NCI-H2196 treated with DMSO at 0.1 percent for 48 hours (cell line): ENCODE measurements around the gene NUP133.
"Not testable (repeated sequence)": the region's sequence is repeated elsewhere in the genome, so short reads cannot be mapped to it uniquely, and the experiment has no call there.

Source experiments
- DNase-seq: peaks from one replicate; lab custom pipeline; 2025; ENCODE audit not compliant: unreplicated experiment; lab: John Stamatoyannopoulos, UW

NUP133 gene

DNA sequence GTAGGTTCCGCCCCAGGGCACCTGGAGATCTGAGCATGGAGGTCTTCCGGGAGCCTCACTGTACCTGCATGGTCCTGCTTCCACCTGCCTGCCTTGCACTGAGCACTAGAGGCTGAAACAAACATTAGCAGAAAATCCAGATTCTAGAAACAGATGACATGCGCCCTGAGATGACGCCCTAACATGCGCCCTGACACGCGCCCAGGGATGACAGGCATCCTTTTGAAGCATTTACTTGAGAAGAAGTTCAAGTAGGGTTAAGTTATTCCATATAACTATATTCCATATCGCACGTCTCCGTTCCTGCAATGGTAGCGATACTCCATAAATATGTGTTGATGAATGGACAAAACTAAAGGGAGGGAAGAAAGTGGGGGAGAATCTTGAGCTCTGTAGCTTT, 87.9 kb downstream of the NUP133 start:
- no peak for DNase-seq

GRCh38 chr1:229418586-229418985, 89.6 kb downstream of the NUP133 start:
- DNase-seq, result not testable (repeated sequence)

GRCh38 chr1:229412810-229413209, 95.3 kb downstream of the NUP133 start:
- not testable (repeated sequence) for DNase-seq

GRCh38 chr1:229412056-229412455, 96.1 kb downstream of the NUP133 start:
- no peak for DNase-seq

DNA sequence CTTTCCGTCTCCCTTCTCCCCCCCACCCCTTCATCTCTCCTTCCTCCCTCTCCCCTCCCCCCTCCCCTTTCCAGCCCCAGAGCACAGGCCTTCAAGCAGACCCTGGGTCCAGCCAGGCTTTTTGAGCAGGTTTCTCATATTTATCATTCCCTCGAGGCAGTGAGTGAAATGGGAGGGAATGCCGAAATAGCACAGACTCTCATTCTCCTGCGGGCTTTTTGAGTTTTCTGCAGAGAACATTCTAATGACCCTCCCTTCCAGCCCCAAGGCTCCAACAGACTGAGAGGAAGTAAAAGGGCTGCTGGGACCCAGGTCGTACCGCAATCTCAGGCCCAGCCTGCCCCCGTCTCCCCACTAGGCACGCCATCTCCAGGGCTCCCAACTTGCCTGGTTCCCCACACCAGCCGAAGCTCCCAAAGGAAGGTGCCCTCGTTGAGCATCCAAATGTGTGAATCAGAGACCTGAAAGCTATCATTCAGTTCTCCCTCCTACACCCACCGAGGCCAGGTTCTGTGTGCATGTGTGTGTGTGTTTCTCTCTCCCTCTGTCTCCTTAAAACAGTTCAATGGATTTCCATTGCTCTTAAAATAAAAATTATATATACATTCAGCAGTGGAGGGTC, 96.6 kb downstream of the NUP133 start:
- DNase-seq, result no peak

DNA sequence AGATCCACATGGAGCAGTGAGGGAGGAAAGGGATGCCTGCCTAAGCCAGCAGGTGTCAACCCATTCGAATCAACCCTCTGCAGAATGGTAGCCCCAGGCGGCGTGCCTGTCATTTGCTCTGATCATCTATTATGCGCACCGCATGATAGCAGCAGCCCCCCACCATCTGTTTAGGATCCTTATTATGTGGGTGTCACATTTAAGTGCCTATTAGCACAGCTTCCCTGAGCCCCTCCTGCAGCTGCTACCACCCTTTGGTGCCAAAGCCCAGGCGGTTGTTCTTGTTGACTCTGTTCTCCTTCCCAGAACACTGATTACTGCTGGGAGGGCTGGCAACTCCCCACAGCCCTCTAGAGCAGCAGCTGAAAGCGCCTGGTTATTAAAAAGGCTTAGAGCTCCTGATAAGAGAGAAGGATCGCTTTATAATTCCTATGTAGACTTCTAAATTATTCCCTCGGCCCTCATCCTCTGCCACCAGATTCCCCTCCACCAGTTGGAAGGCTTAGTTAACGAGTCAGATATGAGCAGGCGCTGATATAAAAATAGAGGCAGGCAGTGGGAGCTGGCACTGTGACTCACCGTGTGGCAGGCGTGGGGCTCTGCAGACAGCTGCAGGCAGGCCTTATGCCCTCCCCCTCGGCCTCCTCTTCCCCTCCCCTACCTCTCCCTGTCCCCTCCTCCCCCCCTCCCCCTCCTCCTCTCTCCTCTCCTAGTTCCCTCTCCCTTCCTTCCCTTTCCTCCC, 97.3 kb downstream of the NUP133 start:
- DNase-seq, result peak; percentile 75

- no peak for DNase-seq
Observed at GRCh38 chr1:229410370-229410691, 97.8 kb downstream of the NUP133 start.

- no peak for DNase-seq
Observed at GRCh38 chr1:229409616-229410369, 98.3 kb downstream of the NUP133 start.

DNA sequence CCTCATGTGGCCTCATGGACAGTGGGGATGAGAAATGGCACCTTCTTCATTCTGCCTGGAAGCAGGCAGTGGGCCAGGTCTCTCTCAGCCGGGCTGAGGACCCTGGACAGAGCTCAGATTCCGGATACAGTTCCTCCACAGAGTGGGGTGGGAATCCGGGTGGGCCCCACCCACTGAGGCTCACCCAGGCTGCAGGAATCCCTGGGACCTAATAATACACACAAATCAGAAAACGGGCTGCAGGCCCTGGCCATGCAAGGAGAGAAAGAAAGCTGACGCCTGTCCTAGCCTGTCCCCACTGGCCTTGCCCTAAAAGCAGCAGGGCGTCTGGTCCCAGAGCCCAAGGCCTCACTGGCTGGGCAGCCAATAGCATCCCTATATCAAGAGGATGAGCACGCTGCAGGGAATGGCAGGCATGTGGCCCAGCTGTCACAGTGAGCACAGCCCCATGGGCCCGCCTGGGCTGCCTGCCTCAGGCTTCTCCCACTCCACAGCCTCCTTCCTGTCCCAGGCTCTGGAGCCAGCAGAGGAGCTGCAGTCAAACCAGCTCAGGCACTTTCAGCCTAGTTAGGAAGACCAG, 99.6 kb downstream of the NUP133 start:
- DNase-seq, result no peak

DNA sequence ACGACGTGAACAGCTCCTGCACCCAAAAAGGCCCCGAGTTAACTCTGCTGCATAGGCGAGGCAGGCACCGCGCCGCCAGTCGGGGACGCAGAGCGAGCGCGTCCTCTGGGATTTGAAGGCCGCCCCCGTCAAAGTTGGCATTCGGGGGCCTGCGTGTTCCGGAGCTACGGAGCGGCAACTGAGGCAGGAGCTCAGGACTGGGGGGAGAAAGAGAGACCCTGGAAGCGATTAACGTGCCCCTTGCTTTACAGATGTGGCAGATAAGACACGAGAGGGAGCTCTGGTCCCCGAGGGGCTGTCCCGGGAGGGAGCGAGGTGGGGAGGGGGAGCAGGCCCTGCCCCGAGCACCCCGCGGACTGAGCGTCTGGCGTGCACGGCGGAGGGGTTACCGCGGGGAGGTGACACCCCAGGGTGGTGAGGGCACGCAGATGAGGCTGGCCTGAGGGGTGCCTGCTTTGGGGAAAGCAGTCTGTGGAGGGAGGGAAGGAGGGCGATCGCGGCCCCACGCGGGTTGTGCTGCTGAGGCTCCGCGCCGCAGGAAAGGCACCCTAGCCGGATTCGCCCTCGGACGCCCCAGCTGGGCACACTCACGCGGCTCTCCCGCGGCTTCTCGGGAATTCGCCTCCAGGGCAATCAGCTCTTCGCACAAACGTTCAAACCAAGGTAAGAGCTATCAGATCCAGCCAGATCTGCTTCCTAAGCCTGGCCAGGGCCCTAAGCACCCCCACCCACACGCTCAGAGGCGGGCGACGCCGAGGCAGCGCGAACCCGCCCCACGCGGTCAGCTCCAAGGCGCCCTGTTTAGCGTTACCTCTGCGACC, 100.7 kb downstream of the NUP133 start:
- no peak for DNase-seq

GRCh38 chr1:229406798-229407197, 101.3 kb downstream of the NUP133 start:
- DNase-seq, result no peak

DNA sequence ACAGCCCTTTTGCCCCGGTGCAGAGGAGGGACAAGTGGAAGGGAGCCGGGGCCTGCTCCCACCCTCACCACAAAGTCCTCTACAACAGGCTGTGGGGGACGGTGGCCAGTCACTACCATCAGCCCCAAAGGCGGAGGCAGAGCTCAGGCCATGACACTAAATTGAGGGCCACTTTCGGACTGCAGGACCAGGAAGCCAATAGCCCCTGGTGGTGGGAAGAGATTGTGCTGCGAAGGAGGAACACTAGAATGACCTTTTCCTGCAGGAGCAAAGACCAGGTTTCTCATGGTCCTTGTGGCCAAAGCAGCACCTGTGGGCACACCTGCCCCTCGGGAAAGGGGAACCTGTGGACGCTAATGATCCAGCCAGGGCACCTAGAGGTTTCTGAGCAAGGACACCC, 104.6 kb downstream of the NUP133 start:
- DNase-seq, result no peak

- no peak for DNase-seq
Observed at GRCh38 chr1:229402993-229403392, 105.1 kb downstream of the NUP133 start.

DNA sequence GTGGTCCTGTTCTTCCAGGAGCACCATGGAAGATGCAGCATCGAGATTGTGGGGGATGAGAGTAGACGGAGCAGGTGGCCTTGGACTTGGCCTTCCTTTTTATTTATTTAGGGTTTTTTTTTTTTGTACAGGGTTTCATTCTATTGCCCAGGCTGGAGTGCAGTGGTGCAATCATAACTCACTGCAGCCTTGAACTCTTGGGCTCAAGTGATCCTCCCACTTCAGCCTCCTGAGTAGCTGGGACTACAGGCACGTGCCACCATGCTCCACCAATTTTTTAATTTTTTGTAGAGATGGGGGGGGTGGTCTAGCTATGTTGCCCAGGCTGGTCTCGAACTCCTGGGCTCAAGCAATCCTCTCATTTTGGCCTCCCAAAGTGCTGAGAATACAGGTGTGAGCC, 105.8 kb downstream of the NUP133 start:
- DNase-seq, result not testable (repeated sequence)

DNA sequence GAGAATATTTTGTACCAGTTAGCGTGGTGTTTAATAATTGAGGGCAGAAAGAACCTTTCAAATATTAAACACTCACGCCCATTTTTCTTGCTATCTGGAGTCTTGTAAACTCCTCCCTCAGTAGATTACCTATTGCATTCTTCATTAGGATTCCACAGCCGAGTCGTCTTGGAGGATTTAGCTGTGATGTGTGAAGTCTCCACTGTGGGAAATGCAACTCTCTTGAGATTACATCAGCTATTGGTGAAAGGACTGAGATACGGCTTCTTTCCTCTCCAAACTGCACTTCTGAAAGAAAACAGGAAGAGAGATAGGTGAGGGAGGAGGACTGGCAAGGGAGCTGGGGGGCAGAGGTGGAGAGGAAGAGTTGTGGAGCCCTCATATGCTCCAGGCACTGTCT, 110.4 kb downstream of the NUP133 start:
- no peak for DNase-seq

DNA sequence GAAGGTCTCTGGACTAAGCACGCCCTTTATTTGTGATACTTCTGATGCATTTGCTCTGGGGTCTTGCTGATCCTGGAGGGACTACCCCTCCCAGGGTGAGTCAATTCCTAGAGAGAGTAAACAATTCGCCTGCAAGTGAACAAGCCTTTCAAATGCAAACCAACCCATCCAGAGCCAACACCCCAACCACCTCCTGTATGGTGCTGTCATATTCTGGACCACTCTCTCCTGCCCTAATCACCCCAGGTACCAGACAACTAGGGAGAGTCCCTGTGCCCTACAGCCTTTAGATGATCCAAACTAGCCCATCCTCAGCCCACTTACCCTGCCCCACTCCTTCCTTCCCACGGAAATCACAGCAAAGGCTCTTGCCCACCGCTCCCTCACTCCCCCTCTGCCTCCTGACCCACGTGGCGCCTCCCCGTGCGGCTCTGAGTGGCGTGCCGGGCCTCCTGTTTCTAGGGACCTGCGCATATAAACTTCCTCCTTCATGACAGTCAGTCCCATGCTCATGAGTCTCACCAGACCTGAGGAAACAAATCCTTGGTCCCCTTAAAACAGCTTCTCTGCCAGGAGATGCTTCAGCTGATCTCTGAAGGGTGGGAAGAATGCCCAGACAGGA, 111.4 kb downstream of the NUP133 start:
- no peak for DNase-seq

- not testable (repeated sequence) for DNase-seq
Observed at GRCh38 chr1:229394517-229394916, 113.6 kb downstream of the NUP133 start.

GRCh38 chr1:229392936-229393335, 115.2 kb downstream of the NUP133 start:
- no peak for DNase-seq
